IPS DF 6.9 (cell line): ENCODE measurements around the gene PDF.

Experiments
- DNase-seq: peaks from one replicate; pipeline ENCODE4 v3.0.0-alpha.2; 2013; ENCODE audit warnings: low read depth, low spot score
- H3K27ac ChIP-seq: one replicate; pipeline ENCODE4 v1.5.1; 2013; ENCODE audit warnings: low read length, control low read depth
- H3K27me3 ChIP-seq: 2 replicates; pipeline ENCODE4 v1.6.1; 2013; ENCODE audit warnings: mild to moderate bottlenecking, low read length; ENCODE audit not compliant: control insufficient read depth, insufficient read depth
- H3K36me3 ChIP-seq: 2 replicates; pipeline ENCODE4 v1.6.1; 2013; ENCODE audit warnings: low read length; ENCODE audit not compliant: control insufficient read depth, insufficient read depth
- H3K4me1 ChIP-seq: 2 replicates; pipeline ENCODE4 v1.6.1; 2013; ENCODE audit warnings: low read length; ENCODE audit not compliant: control insufficient read depth, insufficient read depth
- H3K4me3 ChIP-seq: 2 replicates; pipeline ENCODE4 v1.5.1; 2013; ENCODE audit warnings: mild to moderate bottlenecking, low read length
- H3K9me3 ChIP-seq: 2 replicates; pipeline ENCODE4 v1.6.1; 2013; ENCODE audit warnings: low read length, inconsistent platforms; ENCODE audit not compliant: control insufficient read depth, insufficient read depth
- WGBS: extraction: QIAGEN DNeasy Blood & Tissue Kit; methylation state at CpG from one replicate; pipeline ENCODE4 v1.1.7; 2013; ENCODE audit warnings: mixed read lengths, missing lambda C conversion rate; ENCODE audit not compliant: insufficient read length, insufficient coverage; 5-methylcytosine and 5-hydroxymethylcytosine counted together

PDF gene

DNA sequence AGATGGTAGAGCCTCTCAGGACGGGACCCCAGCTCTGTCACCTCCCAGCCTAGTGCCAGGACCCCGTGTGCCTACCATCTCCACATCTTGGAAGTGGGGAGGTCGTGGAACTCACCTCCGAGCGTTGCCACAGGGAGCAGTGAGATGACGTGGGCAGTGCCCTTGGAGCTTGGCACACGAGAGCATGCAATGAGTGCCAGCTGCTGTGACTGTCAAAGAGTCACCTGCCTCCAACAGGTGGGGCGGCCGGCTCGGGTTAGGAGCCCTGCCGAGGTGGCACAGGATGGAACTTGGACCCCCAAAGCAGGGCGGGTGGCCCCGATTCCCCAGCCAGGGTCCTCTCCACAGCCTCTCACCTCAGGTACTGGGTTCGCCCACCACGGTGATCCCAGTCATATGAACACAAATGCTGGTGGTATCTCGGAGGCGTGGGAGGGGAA is 13.8 kb downstream of the PDF start:
- no peak for DNase-seq
- no CpG with 5 or more reads among the region's 17 CpGs for WGBS
- Histone ChIP-seq H3K27ac (no peak overlapping the region), H3K27me3 (no peaks in the 10 kb centered on the region), H3K4me3 (no peak overlapping the region), H3K9me3 (no peaks in the 10 kb centered on the region), H3K36me3 (peaks cover 38% of the 10 kb centered on the region), H3K4me1 (no peaks in the 10 kb centered on the region)

DNA sequence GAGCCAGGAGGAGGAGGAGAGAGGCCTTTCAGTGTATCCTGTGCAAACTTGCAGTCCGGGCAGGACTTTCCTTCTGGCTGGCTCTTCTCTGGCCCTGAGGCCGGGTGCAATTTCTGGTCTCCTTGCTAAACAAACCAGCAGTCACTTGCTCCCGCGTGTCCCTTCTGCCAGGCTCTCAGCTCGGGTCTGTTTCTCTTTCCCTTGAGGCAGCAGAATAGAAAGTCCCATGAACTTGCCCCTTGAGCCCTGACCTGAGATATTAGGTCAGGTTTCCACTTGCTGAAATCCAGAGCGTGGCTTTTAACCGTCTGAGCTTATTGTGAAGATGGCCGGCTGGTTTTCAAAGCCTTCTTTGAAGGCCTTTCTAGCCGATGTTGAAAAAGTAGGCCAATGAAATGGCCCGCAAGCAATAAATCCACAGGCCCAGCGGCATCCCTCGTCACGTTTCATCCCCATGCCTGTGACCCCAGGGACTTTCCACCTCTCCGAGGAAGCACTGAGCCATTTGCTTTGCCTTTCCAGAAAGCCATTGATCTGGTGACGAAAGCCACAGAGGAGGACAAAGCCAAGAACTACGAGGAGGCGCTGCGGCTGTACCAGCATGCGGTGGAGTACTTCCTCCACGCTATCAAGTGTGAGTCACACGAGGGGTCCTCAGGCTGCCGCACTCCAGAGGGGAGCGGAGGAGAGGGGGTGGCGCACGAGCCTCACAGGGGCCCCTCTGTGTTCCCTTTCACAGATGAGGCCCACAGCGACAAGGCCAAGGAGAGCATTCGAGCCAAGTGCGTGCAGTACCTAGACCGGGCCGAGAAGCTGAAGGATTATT is 14.7 kb downstream of the PDF start:
- Histone ChIP-seq H3K27me3 (no peaks in the 10 kb centered on the region), H3K9me3 (no peaks in the 10 kb centered on the region), H3K27ac (no peak overlapping the region), H3K36me3 (peaks cover 28% of the 10 kb centered on the region), H3K4me1 (no peaks in the 10 kb centered on the region), H3K4me3 (no peak overlapping the region)
- WGBS: no CpG with 5 or more reads among the region's 30 CpGs
- no peak for DNase-seq

GRCh38 chr16:69314534-69314933 is 15.9 kb downstream of the PDF start:
- Histone ChIP-seq H3K27ac (no peak overlapping the region), H3K4me1 (peaks cover 2% of the 10 kb centered on the region), H3K9me3 (no peaks in the 10 kb centered on the region), H3K27me3 (no peaks in the 10 kb centered on the region), H3K4me3 (no peak overlapping the region), H3K36me3 (peaks cover 21% of the 10 kb centered on the region)
- WGBS: no CpG with 5 or more reads among the region's 11 CpGs
- DNase-seq: no peak

- Histone ChIP-seq H3K9me3 (no peaks in the 10 kb centered on the region), H3K27ac (no peak overlapping the region), H3K4me1 (peaks cover 2% of the 10 kb centered on the region), H3K27me3 (no peaks in the 10 kb centered on the region), H3K36me3 (peaks cover 12% of the 10 kb centered on the region), H3K4me3 (no peak overlapping the region)
- no CpG with 5 or more reads among the region's 5 CpGs for WGBS
- no peak for DNase-seq
Observed at GRCh38 chr16:69313469-69313868, 16.9 kb downstream of the PDF start.

DNA sequence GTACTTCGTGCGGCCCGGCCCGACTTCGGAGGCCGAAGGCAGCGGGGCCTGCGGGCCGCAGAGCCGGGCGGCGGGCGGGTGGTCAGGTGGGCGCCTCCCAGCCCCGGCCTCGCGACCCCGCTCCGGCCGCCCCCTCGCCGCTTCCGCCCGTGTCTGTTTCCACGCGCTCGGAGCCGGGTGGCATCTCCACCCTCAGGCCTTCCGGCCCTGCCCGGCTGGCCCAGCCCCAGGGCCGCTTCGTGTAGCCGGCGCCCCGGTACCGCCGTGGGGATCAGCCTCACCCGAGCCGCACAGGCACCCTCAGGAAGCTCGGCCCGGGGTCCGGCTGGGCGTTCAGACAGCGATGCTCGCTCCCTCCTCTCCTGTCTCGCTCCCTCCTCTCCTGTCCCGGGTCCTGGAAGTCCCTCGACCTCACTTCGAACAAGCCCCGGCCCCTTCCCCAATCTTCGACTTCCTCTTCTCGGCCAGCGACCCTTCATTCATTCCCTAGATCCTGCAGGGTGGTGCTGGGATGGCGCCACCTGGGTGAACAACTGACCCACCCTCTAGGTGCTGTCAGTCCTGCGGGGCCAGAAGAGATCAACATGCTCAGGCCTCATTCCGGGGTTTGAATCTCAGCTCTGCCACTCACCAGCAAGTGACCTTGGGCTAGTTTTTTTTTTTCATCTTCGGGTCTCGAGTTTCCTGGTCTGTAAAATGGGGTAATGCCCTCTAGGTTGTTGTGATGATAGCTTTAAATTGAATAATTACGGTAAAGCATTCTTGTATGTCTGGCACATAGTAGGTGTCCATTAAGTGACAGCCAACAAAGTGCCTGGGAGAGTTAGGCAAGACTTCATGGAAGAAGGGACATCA is 18.6 kb downstream of the PDF start:
- Histone ChIP-seq H3K4me3 (peak overlapping the region; percentile 95), H3K4me1 (peaks cover 2% of the 10 kb centered on the region), H3K9me3 (no peaks in the 10 kb centered on the region), H3K36me3 (peaks cover 9% of the 10 kb centered on the region), H3K27me3 (no peaks in the 10 kb centered on the region), H3K27ac (no peak overlapping the region)
- DNase-seq: no peak
- WGBS: no CpG with 5 or more reads among the region's 59 CpGs

DNA sequence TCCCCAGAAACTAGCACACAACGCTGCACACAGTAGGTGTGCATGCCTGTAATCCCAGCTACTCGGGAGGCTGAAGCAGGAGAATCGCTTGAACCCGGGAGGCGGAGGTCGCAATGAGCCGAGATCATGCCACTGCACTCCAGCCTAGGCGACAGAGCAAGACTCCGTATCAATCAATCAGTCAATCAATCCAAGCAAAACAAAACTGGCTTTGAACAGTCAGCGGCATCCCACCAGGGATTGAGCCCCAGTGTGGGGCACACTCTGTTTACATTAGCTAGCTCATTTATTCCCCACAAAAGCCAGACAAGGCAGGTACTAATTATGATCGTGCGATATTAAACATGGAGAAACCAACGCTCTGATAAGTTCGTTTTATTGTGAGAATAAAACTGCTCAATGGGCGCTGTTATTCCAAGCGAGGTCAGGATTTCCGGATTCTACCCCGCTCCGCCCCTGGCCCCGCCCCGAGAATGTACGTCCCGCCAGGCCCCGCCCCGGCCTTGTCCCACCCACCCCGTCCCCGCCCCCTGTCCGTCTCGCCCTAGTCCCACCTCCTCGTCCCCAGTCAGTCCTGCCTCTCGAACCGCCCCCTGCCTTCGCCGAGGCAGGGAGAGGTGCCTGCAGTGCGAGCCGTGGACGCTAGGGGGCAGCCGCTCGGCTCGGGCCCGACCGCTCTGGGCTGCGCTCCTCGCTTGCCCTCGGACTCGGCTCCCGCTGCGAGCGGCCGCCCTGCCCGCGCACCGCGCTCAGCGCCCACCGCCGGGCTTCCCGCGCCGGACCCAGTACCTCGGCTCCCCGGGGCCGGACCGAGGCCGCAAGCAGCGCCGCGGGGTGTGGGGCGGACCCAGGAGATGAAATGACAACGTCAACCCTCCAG is 19.5 kb downstream of the PDF start, which contains the start of gene VPS4A:
VPS4A (plus strand) TSS at position 698 of the 880 bp plus-strand sequence; CDS start at position 860, 162 bp downstream.
- WGBS: no CpG with 5 or more reads among the region's 70 CpGs
- no peaks in the 10 kb centered on the region for H3K27me3 ChIP-seq

GRCh38 chr16:69309316-69309715 is 21.1 kb downstream of the PDF start:
- H3K4me1 ChIP-seq: peaks cover 2% of the 10 kb centered on the region
- no peak overlapping the region for H3K27ac ChIP-seq
- WGBS: no CpG with 5 or more reads among the region's 12 CpGs
- H3K27me3 ChIP-seq: no peaks in the 10 kb centered on the region
- no peak overlapping the region for H3K4me3 ChIP-seq
- no peaks in the 10 kb centered on the region for H3K9me3 ChIP-seq
- no peak for DNase-seq
- no peaks in the 10 kb centered on the region for H3K36me3 ChIP-seq

More for the DNA sequence above, 19.5 kb downstream of the PDF start, which contains the start of gene VPS4A:
- Histone ChIP-seq H3K27ac (no peak within 1 kb of the TSS), H3K4me3 (peak within 1 kb of the TSS; percentile 95), H3K4me1 (peaks cover 2% of the 10 kb centered on the region), H3K9me3 (no peaks in the 10 kb centered on the region), H3K36me3 (peaks cover under 1% of the 10 kb centered on the region; the same call in 1 of the 2 replicates)
- peak; percentile 81 for DNase-seq

DNA sequence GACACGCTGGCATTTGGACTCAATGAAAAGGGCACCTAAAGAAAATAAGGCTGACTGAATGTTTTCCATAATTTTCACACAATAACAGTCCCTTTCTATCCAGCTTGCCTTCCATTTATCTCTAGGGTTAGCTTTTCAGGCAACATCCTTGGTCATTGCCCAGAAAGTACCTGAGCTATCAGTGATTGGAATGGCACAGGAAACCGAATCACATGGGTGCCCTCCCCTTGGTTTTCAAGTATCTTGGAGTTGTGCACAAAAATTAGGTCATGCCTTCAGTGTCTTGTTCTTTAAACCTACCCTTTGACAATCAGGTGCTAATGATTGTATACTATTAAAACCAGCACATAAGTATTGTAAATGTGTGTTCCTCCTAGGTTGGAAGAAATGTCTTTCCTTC is 22.5 kb downstream of the PDF start:
- peaks cover 2% of the 10 kb centered on the region for H3K4me1 ChIP-seq
- H3K27ac ChIP-seq: no peak overlapping the region
- no peak for DNase-seq
- no CpG with 5 or more reads among the region's 2 CpGs for WGBS
- no peak overlapping the region for H3K4me3 ChIP-seq
- H3K36me3 ChIP-seq: no peaks in the 10 kb centered on the region
- H3K27me3 ChIP-seq: no peaks in the 10 kb centered on the region
- H3K9me3 ChIP-seq: no peaks in the 10 kb centered on the region

DNA sequence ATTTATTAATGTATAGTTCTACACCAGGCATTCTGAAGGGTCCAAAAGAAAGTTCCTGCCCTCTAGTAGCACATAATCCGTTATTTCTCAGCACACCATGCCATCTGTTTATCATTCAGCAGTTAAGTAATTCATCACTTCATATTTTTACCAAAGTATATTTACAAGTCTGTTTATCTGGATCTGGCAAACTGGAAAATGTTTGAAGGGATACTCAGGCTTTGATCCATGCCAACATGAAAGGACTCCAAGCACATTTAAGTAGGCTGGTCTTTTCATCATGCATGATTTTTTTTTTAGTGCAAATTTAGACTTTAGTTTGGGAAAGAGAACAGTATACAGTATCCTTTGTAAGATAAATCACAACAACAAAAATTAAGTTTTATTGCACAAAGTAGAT is 23.3 kb downstream of the PDF start:
- no peaks in the 10 kb centered on the region for H3K27me3 ChIP-seq
- H3K36me3 ChIP-seq: no peaks in the 10 kb centered on the region
- no CpG with 5 or more reads among the region's 1 CpG for WGBS
- no peak overlapping the region for H3K27ac ChIP-seq
- DNase-seq: no peak
- no peak overlapping the region for H3K4me3 ChIP-seq
- peaks cover 2% of the 10 kb centered on the region for H3K4me1 ChIP-seq
- H3K9me3 ChIP-seq: no peaks in the 10 kb centered on the region

DNA sequence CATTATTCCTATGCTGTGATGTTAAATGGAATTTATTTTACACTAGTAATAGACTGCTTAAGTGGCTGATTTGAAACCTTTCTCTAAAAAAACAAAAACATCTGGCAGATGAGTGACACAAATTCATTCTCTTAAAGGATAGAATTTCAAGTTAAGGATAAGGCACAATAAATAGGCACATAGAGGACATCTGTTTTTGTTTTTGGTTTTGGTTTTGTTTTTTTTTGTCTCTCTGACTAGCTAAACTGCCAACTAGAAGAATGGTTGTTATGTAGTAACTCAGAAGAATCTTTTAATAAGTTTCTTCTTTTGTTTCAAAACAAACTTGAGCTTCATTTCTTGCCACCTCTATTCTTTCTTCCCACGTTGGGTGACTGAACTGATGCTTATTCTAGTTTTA is 24.4 kb downstream of the PDF start:
- peaks cover 2% of the 10 kb centered on the region for H3K4me1 ChIP-seq
- H3K27ac ChIP-seq: no peak overlapping the region
- H3K9me3 ChIP-seq: no peaks in the 10 kb centered on the region
- no peak overlapping the region for H3K4me3 ChIP-seq
- no peaks in the 10 kb centered on the region for H3K36me3 ChIP-seq
- H3K27me3 ChIP-seq: no peaks in the 10 kb centered on the region
- no CpG with 5 or more reads among the region's 1 CpG for WGBS
- no peak for DNase-seq
